H1 (cell line): ENCODE measurements around the gene NONO. TPM values are rescaled to one million over a fixed set of nuclear protein-coding genes. Genes with fewer than 3 reads are reported as not detected.

Experiments used
- BCL11A ChIP-seq, 2 experiments: IDR thresholded peaks; one replicate each; pipeline ENCODE4 v1.6.1; 2011; ENCODE audit warnings: low read depth in 2 of 2, low read length in 2 of 2, mild to moderate bottlenecking in 2 of 2
- HDAC2 ChIP-seq, 2 experiments: fragments of 300-600 bp in 1 of 2; sonication (generic) in 1 of 2; IDR thresholded peaks; 2 replicates each; pipeline ENCODE4 v1.6.1; 2011 to 2012; ENCODE audit warnings: low read depth in 2 of 2, low read length in 2 of 2, mild to moderate bottlenecking in 2 of 2, moderate library complexity in 2 of 2, borderline replicate concordance in 1 of 2, inconsistent platforms in 1 of 2
- KDM4A ChIP-seq: IDR thresholded peaks from one replicate; pipeline ENCODE4 v1.7.1; 2012; ENCODE audit warnings: low read depth, mild to moderate bottlenecking, moderate library complexity, low read length, inconsistent platforms; ENCODE audit not compliant: severe bottlenecking
- polyA plus RNA-seq, 7 experiments: library from polyadenylated mRNA; depleted of rRNA in 3 of 7; stranded (reverse) in 5 of 7; unstranded in 2 of 7; fragments of >200 nt in 5 of 7; fragments of 200-250 nt in 2 of 7; gene quantifications; 1 replicate in 5 of 7; 2 replicates in 1 of 7; 4 replicates in 1 of 7; pipeline versions ENCODE4 v1.2.1 to v1.2.3, GENCODE V29; 2011 to 2013; ENCODE audit warnings: missing spikeins in 2 of 7, mixed read lengths in 2 of 7
- total RNA-seq: library from RNA; stranded (reverse); fragmentation: NEBNext Ultra II Directional; extraction: Animal tissue kit (Norgen Biotek cat#: 25700); gene quantifications from 2 replicates; pipeline ENCODE4 v1.2.1, GENCODE V29; 2021
- TF ChIP-seq, protein P1 (sequence below): fragments of 300-600 bp; sonication (generic); IDR thresholded peaks from 2 replicates; pipeline ENCODE4 v1.7.1; 2012; ENCODE audit warnings: low read length, moderate library complexity, mild to moderate bottlenecking, inconsistent platforms; ENCODE audit not compliant: insufficient replicate concordance

NONO gene
- total and polyA plus RNA-seq, 2 of the 8 experiments (the other 6 are each of a cell fraction or from before 2014, with no cell fraction given), result 641 to 728 TPM

- TF ChIP-seq, protein P1, sequence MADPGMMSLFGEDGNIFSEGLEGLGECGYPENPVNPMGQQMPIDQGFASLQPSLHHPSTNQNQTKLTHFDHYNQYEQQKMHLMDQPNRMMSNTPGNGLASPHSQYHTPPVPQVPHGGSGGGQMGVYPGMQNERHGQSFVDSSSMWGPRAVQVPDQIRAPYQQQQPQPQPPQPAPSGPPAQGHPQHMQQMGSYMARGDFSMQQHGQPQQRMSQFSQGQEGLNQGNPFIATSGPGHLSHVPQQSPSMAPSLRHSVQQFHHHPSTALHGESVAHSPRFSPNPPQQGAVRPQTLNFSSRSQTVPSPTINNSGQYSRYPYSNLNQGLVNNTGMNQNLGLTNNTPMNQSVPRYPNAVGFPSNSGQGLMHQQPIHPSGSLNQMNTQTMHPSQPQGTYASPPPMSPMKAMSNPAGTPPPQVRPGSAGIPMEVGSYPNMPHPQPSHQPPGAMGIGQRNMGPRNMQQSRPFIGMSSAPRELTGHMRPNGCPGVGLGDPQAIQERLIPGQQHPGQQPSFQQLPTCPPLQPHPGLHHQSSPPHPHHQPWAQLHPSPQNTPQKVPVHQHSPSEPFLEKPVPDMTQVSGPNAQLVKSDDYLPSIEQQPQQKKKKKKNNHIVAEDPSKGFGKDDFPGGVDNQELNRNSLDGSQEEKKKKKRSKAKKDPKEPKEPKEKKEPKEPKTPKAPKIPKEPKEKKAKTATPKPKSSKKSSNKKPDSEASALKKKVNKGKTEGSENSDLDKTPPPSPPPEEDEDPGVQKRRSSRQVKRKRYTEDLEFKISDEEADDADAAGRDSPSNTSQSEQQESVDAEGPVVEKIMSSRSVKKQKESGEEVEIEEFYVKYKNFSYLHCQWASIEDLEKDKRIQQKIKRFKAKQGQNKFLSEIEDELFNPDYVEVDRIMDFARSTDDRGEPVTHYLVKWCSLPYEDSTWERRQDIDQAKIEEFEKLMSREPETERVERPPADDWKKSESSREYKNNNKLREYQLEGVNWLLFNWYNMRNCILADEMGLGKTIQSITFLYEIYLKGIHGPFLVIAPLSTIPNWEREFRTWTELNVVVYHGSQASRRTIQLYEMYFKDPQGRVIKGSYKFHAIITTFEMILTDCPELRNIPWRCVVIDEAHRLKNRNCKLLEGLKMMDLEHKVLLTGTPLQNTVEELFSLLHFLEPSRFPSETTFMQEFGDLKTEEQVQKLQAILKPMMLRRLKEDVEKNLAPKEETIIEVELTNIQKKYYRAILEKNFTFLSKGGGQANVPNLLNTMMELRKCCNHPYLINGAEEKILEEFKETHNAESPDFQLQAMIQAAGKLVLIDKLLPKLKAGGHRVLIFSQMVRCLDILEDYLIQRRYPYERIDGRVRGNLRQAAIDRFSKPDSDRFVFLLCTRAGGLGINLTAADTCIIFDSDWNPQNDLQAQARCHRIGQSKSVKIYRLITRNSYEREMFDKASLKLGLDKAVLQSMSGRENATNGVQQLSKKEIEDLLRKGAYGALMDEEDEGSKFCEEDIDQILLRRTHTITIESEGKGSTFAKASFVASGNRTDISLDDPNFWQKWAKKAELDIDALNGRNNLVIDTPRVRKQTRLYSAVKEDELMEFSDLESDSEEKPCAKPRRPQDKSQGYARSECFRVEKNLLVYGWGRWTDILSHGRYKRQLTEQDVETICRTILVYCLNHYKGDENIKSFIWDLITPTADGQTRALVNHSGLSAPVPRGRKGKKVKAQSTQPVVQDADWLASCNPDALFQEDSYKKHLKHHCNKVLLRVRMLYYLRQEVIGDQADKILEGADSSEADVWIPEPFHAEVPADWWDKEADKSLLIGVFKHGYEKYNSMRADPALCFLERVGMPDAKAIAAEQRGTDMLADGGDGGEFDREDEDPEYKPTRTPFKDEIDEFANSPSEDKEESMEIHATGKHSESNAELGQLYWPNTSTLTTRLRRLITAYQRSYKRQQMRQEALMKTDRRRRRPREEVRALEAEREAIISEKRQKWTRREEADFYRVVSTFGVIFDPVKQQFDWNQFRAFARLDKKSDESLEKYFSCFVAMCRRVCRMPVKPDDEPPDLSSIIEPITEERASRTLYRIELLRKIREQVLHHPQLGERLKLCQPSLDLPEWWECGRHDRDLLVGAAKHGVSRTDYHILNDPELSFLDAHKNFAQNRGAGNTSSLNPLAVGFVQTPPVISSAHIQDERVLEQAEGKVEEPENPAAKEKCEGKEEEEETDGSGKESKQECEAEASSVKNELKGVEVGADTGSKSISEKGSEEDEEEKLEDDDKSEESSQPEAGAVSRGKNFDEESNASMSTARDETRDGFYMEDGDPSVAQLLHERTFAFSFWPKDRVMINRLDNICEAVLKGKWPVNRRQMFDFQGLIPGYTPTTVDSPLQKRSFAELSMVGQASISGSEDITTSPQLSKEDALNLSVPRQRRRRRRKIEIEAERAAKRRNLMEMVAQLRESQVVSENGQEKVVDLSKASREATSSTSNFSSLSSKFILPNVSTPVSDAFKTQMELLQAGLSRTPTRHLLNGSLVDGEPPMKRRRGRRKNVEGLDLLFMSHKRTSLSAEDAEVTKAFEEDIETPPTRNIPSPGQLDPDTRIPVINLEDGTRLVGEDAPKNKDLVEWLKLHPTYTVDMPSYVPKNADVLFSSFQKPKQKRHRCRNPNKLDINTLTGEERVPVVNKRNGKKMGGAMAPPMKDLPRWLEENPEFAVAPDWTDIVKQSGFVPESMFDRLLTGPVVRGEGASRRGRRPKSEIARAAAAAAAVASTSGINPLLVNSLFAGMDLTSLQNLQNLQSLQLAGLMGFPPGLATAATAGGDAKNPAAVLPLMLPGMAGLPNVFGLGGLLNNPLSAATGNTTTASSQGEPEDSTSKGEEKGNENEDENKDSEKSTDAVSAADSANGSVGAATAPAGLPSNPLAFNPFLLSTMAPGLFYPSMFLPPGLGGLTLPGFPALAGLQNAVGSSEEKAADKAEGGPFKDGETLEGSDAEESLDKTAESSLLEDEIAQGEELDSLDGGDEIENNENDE, result no peak
- no peak for TF ChIP-seq HDAC2 (IDR thresholded peaks at IDR 0.05; ENCODE audit: borderline replicate concordance in 1 of 2, low read depth in 2 of 2, low read length in 2 of 2)
- no peak for TF ChIP-seq KDM4A
- TF ChIP-seq BCL11A (IDR thresholded peaks at IDR 0.05; ENCODE audit: low read depth in 2 of 2, low read length in 2 of 2), result no peak
Observed at GRCh38 chrX:71256856-71257255, 26.6 kb upstream of the NONO start (continued).
